Skin of body (tissue), 2 donors: Measurements from ENCODE around the gene MS4A4E. TPM values are rescaled to one million over a fixed set of nuclear protein-coding genes. Genes with fewer than 3 reads are reported as not detected.
"Not testable (repeated sequence)": the region's sequence is repeated elsewhere in the genome, so short reads cannot be mapped to it uniquely, and the experiment has no call there.

ENCODE experiments used
- DNase-seq: peaks from one replicate; lab custom pipeline; 2025; lab: John Stamatoyannopoulos, UW
- total RNA-seq: library from RNA; depleted of rRNA; stranded (reverse); fragments of >200 nt; gene quantifications from one replicate; pipeline ENCODE4 v1.2.3, GENCODE V29; 2014

Gene MS4A4E
- total RNA-seq, result 0.49 TPM

- no peak for DNase-seq
These were observed at the start of gene MS4A4E for GRCh38 chr11:60242740-60243239. MS4A4E (minus strand) TSS chr11:60243137; CDS start chr11:60230055, 13,082 bp downstream.

GRCh38 chr11:60292145-60292544 lies 49.2 kb upstream of the MS4A4E start:
- DNase-seq, result no peak

GRCh38 chr11:60288531-60288930 lies 45.6 kb upstream of the MS4A4E start:
- no peak for DNase-seq

- not testable (repeated sequence) for DNase-seq
These were observed 42.6 kb upstream of the MS4A4E start for GRCh38 chr11:60285411-60286126.

- DNase-seq, result no peak
These were observed 39.3 kb upstream of the MS4A4E start for GRCh38 chr11:60282286-60282685.

GRCh38 chr11:60281485-60281884 lies 38.5 kb upstream of the MS4A4E start:
- no peak for DNase-seq

GRCh38 chr11:60280412-60280811 lies 37.5 kb upstream of the MS4A4E start, which contains the start of gene MS4A4A:
MS4A4A (plus strand) TSS chr11:60280666; CDS start chr11:60280676, 10 bp downstream.
- DNase-seq, result no peak

- DNase-seq, result no peak
These were observed 31.5 kb upstream of the MS4A4E start for GRCh38 chr11:60274416-60274815.

- no peak for DNase-seq
These were observed 22.7 kb upstream of the MS4A4E start for GRCh38 chr11:60265373-60266214.

- no peak for DNase-seq
These were observed 21.7 kb upstream of the MS4A4E start for GRCh38 chr11:60264644-60265043.

- no peak for DNase-seq
These were observed 20.5 kb upstream of the MS4A4E start for GRCh38 chr11:60263402-60263801.

GRCh38 chr11:60261014-60261413 lies 18.1 kb upstream of the MS4A4E start:
- DNase-seq, result no peak

GRCh38 chr11:60257956-60258722 lies 15.2 kb upstream of the MS4A4E start:
- no peak for DNase-seq

- no peak for DNase-seq
These were observed 9.5 kb upstream of the MS4A4E start for GRCh38 chr11:60252213-60253108.

- no peak for DNase-seq
These were observed 8.7 kb upstream of the MS4A4E start for GRCh38 chr11:60251485-60252212.

GRCh38 chr11:60241786-60242185 lies 1.2 kb downstream of the MS4A4E start:
- DNase-seq, result no peak

GRCh38 chr11:60240662-60241061 lies 2.3 kb downstream of the MS4A4E start:
- DNase-seq, result no peak

GRCh38 chr11:60235321-60235720 lies 7.6 kb downstream of the MS4A4E start:
- no peak for DNase-seq

- DNase-seq, result no peak
These were observed 12.3 kb downstream of the MS4A4E start for GRCh38 chr11:60230681-60231080.

GRCh38 chr11:60222141-60222540 lies 20.8 kb downstream of the MS4A4E start:
- DNase-seq, result no peak
